Measurements from ENCODE around the gene ACO2. TPM values are rescaled to one million over a fixed set of nuclear protein-coding genes. Genes with fewer than 3 reads are reported as not detected.

The ACO2 gene
- total and polyA plus RNA-seq, 2 of the 13 experiments (the other 11 are each of a cell fraction or from before 2014, with no cell fraction given) = 19.2 to 45.6 TPM

- TF ChIP-seq LRRFIP1 (CRISPR knock-in tag; conservative IDR thresholded peaks at IDR 0.05) (0 out of 2 replicates have a peak, but pooled peaks have one; percentile 39), SP2 (CRISPR knock-in tag; IDR thresholded peaks at IDR 0.05) (peak; percentile 91), YEATS4 (CRISPR knock-in tag; IDR thresholded peaks at IDR 0.05; ENCODE audit: borderline replicate concordance) (peak; percentile 74; the same call in 1 of the 2 replicates), CHD2 (IDR thresholded peaks at IDR 0.05; ENCODE audit: low read depth, low read length) (peak; percentile 91), ZNF501 (CRISPR knock-in tag; IDR thresholded peaks at IDR 0.05) (peak; percentile 78; the same call in 1 of the 2 replicates), ZNF142 (CRISPR knock-in tag; IDR thresholded peaks at IDR 0.05) (no peak), NFE2L1 (CRISPR knock-in tag; IDR thresholded peaks at IDR 0.05; ENCODE audit: borderline replicate concordance) (peak; percentile 81; the same call in 1 of the 2 replicates), MED1 (CRISPR knock-in tag; IDR thresholded peaks at IDR 0.05) (peak; percentile 39; the same call in 1 of the 2 replicates), AGO1 (IDR thresholded peaks at IDR 0.05; ENCODE audit: low read depth, low read length, poor library complexity, severe bottlenecking) (peak; percentile 18), FOXA3 (CRISPR knock-in tag; IDR thresholded peaks at IDR 0.05) (peak; percentile 27; the same call in 1 of the 2 replicates), ZNF512B (CRISPR knock-in tag; IDR thresholded peaks at IDR 0.05; ENCODE audit: borderline replicate concordance) (0 out of 2 replicates have a peak, but pooled peaks have one; percentile 51), ZNF670 (CRISPR knock-in tag; IDR thresholded peaks at IDR 0.05; ENCODE audit: borderline replicate concordance) (0 out of 2 replicates have a peak, but pooled peaks have one; percentile 38), ZBTB21 (CRISPR knock-in tag; IDR thresholded peaks at IDR 0.05) (0 out of 2 replicates have a peak, but pooled peaks have one; percentile 38), ZNF841 (CRISPR knock-in tag; IDR thresholded peaks at IDR 0.05; ENCODE audit: borderline replicate concordance) (no peak)
- TF ChIP-seq, protein P1, sequence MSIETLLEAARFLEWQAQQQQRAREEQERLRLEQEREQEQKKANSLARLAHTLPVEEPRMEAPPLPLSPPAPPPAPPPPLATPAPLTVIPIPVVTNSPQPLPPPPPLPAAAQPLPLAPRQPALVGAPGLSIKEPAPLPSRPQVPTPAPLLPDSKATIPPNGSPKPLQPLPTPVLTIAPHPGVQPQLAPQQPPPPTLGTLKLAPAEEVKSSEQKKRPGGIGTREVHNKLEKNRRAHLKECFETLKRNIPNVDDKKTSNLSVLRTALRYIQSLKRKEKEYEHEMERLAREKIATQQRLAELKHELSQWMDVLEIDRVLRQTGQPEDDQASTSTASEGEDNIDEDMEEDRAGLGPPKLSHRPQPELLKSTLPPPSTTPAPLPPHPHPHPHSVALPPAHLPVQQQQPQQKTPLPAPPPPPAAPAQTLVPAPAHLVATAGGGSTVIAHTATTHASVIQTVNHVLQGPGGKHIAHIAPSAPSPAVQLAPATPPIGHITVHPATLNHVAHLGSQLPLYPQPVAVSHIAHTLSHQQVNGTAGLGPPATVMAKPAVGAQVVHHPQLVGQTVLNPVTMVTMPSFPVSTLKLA (IDR thresholded peaks at IDR 0.05) = peak; percentile 66
These were observed at the start of gene ACO2, which contains the start of gene PHF5A (continued) for GRCh38 chr22:41468381-41469217.

Measured in HepG2 (cell line).